Thymus (tissue), 11 donors: Measurements from ENCODE around the gene RBM19. TPM values are rescaled to one million over a fixed set of nuclear protein-coding genes. Genes with fewer than 3 reads are reported as not detected.

Source experiments
- DNase-seq, 9 donors: peaks; one replicate each; pipeline ENCODE4 v3.0.0-alpha.2; 2013; ENCODE audit warnings: low spot score in 9 of 9, low read depth in 6 of 9, missing footprints in 1 of 9
- H3K27ac ChIP-seq, 2 donors: one replicate each; pipeline ENCODE4 v1.5.1; 2013; ENCODE audit warnings: control low read depth in 1 of 2, low read depth in 1 of 2, low read length in 1 of 2, mild to moderate bottlenecking in 1 of 2, moderate library complexity in 1 of 2
- H3K27me3 ChIP-seq, 2 donors: one replicate each; pipeline ENCODE4 v1.5.1; 2013; ENCODE audit warnings: low read length in 1 of 2; ENCODE audit not compliant: control insufficient read depth in 2 of 2, insufficient read depth in 1 of 2
- H3K36me3 ChIP-seq, 2 donors: one replicate each; pipeline ENCODE4 v1.5.1; 2013; ENCODE audit warnings: low read length in 1 of 2, mild to moderate bottlenecking in 1 of 2, moderate library complexity in 1 of 2; ENCODE audit not compliant: control insufficient read depth in 2 of 2, insufficient read depth in 2 of 2
- H3K4me1 ChIP-seq, 2 donors: one replicate each; pipeline ENCODE4 v1.5.1; 2013; ENCODE audit warnings: low read length in 2 of 2; ENCODE audit not compliant: control insufficient read depth in 2 of 2, insufficient read depth in 2 of 2
- H3K4me3 ChIP-seq, 2 donors: one replicate each; pipeline ENCODE4 v1.5.1; 2013; ENCODE audit warnings: low read length in 2 of 2, control low read depth in 1 of 2, mild to moderate bottlenecking in 1 of 2
- H3K9me3 ChIP-seq, 2 donors: one replicate each; pipeline ENCODE4 v1.5.1; 2013; ENCODE audit warnings: low read length in 1 of 2, mild to moderate bottlenecking in 1 of 2; ENCODE audit not compliant: control insufficient read depth in 2 of 2, insufficient read depth in 1 of 2
- WGBS: extraction: QIAGEN DNeasy Blood & Tissue Kit; methylation state at CpG from one replicate; pipeline ENCODE4 v1.1.7; 2013; 5-methylcytosine and 5-hydroxymethylcytosine counted together
- polyA plus RNA-seq: library from polyadenylated mRNA; stranded (reverse); fragments of 200-250 nt; gene quantifications from one replicate; pipeline ENCODE4 v1.2.3, GENCODE V29; 2013
- total RNA-seq: library from RNA; stranded (reverse); fragments of 120-200 nt; gene quantifications from one replicate; pipeline ENCODE4 v1.2.4, GENCODE V29; 2013
- donor health status: healthy.

The RBM19 gene
- total and polyA plus RNA-seq, 2 donors = 16.0 to 24.2 TPM

DNA sequence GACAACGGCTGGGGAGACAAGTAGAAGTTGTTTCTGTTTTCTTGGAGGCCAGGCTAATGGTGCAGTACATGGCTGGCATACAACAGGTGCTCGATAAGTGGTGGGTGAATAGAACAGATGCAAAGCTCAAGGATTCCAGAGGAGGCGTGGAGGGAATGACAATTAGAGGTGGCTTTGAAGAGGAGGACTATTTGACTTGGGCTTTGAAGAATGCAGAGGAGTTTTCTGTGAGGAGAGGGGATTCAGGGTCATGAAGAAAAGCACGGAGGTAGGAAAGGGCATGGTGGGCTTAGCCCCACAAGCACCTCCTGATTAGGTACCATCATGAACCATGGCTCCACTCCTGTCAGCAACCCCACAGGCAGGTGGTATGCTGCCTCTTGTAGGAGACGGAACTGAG, 142.3 kb downstream of the RBM19 start:
- Histone ChIP-seq H3K27ac (no peak overlapping the region), H3K4me3 (no peak overlapping the region), H3K9me3 (no peaks in the 10 kb centered on the region), H3K27me3 (no peaks in the 10 kb centered on the region), H3K36me3 (peaks cover 0 to 4% of the 10 kb centered on the region in 2 donors), H3K4me1 (no peaks in the 10 kb centered on the region)
- no peak for DNase-seq
- 96% methylated on average over 5 of the region's 5 CpGs for WGBS

DNA sequence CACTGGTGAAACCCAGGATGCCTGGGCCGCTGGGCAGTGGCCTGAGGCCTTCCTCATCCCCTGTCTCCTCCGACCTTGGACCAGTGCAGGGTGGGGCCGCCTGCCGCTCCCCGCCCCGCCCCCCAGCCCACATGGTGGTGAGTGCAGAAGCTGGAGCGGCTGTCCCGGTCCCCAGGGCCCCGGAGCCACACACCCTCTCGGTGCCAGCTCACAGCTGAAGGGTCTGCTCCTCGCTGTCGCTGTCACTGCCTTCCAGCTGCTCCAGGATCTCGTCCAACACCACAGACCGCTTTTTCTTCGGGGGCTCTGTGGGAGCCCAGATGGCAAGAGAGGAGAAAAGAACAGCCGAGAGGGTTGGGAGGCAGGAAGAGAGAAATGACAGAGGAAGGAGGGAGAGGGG, 143.1 kb downstream of the RBM19 start:
- WGBS = 95% methylated on average over 16 of the region's 16 CpGs
- Histone ChIP-seq H3K4me1 (no peaks in the 10 kb centered on the region), H3K9me3 (no peaks in the 10 kb centered on the region), H3K36me3 (peaks cover 0 to 4% of the 10 kb centered on the region in 2 donors), H3K27me3 (no peaks in the 10 kb centered on the region), H3K4me3 (no peak overlapping the region), H3K27ac (no peak overlapping the region)
- no peak for DNase-seq

DNA sequence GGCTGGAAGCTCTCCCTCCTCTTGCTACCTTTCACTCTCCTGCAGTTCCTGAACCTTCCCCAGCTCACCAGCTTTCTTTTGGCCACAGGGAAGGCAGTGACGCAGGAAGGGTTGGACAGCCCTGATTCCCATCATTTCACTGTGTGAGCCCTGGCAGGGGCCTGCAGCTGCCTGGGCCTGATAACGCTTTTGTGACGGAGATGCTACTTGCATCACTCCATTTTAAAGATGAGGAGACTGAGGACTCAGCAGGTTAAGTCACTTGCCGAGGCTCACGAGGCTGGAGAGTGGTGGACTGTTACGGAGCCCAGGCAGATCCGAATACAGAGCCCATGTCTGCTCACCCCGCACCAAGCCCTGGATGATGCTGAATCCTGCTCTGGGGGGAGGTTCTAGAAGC, 145.3 kb downstream of the RBM19 start:
- Histone ChIP-seq H3K4me3 (no peak overlapping the region), H3K4me1 (no peaks in the 10 kb centered on the region), H3K27me3 (no peaks in the 10 kb centered on the region), H3K27ac (no peak overlapping the region), H3K36me3 (peaks cover 0 to 4% of the 10 kb centered on the region in 2 donors), H3K9me3 (no peaks in the 10 kb centered on the region)
- WGBS = 97% methylated on average over 8 of the region's 8 CpGs
- DNase-seq = no peak

DNA sequence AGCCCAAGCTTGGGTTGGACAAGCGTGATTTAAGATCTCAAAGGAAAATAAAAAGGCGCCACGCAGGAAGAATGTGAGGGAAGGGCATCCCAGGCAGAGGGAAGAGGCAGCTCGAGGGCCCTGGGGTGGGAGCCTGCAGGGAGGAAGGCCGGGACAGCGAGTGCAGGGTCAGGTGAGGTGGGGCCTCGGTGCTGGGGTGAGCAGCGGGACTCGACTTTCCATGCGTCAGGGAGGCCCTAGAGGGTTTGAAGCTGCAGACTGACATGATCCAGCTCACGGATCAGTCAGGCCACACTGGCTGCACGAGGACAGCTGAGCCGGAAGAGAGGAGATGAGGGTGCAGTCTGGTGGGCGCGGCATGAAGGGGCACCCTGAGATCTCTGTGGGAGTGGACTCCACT, 145.8 kb downstream of the RBM19 start:
- Histone ChIP-seq H3K9me3 (no peaks in the 10 kb centered on the region), H3K36me3 (peaks cover 0 to 4% of the 10 kb centered on the region in 2 donors), H3K27me3 (no peaks in the 10 kb centered on the region), H3K4me1 (no peaks in the 10 kb centered on the region), H3K4me3 (no peak overlapping the region), H3K27ac (no peak overlapping the region)
- WGBS = 97% methylated on average over 15 of the region's 15 CpGs
- DNase-seq = no peak

DNA sequence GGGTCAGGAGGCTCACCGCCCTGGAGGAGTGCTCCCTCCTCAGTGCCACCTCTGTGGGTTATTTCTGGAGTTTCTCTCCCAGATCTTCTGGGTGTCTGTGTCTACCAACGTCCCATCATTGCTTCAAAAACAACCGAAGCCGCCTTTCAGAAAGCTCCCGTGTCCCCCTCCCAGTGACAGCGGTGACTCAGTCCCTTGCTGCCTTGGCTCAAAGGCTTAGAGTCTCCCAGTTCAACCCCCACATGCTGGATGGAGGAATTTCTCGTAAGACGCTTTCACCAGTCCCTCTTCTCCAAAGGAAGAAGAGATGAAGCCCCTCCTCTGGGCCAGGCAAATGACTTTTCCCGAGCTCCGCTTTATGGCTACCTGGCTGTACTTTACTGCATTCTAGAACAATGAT, 146.6 kb downstream of the RBM19 start:
- no peaks in the 10 kb centered on the region for H3K9me3 ChIP-seq
- no peak for DNase-seq
- no peak overlapping the region for H3K4me3 ChIP-seq
- WGBS = 96% methylated on average over 10 of the region's 10 CpGs
- no peaks in the 10 kb centered on the region for H3K27me3 ChIP-seq
- no peaks in the 10 kb centered on the region for H3K4me1 ChIP-seq
- peaks cover 0 to 4% of the 10 kb centered on the region in 2 donors for H3K36me3 ChIP-seq
- H3K27ac ChIP-seq = no peak overlapping the region

DNA sequence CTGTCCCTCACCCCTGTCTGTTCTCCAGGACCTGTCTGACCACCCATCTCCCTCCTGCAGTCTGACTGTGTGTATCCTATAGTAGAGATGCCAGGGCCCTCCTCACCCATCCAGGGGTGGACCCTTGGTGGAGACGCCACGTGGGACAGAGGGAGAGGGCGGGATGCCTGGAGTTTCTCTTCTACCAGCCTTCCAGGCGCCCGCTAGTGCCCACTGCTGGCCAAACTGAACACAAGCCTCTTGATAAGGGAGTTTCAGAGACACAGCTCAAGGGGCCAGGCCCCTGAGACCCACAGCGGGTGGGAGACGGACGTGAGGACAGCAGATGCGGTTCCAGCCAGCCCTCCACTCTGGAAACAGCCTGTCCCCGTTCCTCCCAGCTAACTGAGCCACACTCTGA, 147.3 kb downstream of the RBM19 start:
- Histone ChIP-seq H3K27ac (no peak overlapping the region), H3K36me3 (peaks cover 0 to 4% of the 10 kb centered on the region in 2 donors), H3K4me3 (no peak overlapping the region), H3K4me1 (no peaks in the 10 kb centered on the region), H3K27me3 (no peaks in the 10 kb centered on the region), H3K9me3 (no peaks in the 10 kb centered on the region)
- no peak for DNase-seq
- WGBS = 96% methylated on average over 10 of the region's 10 CpGs

DNA sequence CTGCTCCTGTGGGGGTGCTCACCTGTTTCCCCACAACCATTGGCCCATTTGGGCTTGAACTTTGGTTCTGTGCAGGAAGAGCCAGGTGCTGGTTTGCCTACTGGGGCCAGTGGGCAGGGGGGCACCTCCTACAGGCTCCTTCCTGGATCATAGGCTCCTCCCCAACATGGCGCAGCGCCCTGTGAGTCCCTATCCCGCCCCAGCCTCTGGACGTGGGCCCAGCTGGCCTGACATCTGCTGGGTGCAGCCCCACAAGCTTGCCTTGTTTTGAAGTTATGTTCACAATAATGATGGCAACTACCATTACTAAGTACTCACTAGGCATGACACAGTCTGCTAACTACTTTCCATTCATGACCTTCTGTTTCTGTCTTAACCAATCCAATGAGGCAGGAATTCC, 147.8 kb downstream of the RBM19 start:
- H3K4me1 ChIP-seq = no peaks in the 10 kb centered on the region
- DNase-seq = no peak
- H3K4me3 ChIP-seq = no peak overlapping the region
- H3K9me3 ChIP-seq = no peaks in the 10 kb centered on the region
- 98% methylated on average over 4 of the region's 4 CpGs for WGBS
- H3K27me3 ChIP-seq = no peaks in the 10 kb centered on the region
- no peak overlapping the region for H3K27ac ChIP-seq
- peaks cover 0 to 4% of the 10 kb centered on the region in 2 donors for H3K36me3 ChIP-seq

DNA sequence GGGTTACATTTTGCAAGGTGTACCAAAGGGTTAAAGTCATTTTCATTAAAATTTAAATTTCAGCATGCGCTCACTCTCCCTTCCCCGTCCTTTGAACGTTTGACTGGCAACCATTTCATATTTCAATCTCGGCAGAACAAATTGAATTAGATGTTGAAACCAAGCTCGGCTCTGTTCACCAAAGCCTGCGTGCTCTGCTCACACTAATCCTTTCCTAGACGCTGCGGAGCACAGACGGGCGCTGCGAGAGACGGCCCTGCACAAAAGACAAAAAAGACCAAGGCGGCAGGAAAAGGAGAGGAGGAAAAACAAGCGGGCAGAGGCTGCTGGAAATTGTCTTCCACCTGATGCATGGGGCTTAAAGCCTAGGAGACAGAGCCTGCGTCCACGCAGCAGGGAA, 149.3 kb downstream of the RBM19 start:
- no peaks in the 10 kb centered on the region for H3K27me3 ChIP-seq
- 89% methylated on average over 16 of the region's 16 CpGs for WGBS

DNA sequence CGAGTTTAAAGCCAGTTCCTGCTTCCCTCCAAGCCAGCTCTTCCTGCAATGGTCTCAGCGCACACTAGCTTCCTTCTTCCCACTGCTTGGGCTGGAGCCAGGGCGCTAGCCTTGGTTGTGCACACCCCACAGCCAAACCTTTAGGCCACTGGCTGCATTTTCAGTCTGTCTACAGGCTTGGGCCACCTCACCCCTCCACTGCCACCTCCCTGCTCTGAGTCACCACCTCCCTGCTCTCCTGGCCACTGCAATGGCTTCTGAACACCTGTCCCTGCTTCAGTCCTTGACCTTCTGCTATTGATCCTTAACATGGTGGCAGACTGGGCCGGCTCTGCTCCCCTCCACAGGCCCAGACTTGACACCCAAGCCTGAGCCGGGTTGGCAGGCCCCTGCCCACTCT, 151.1 kb downstream of the RBM19 start:
- no peak for DNase-seq
- no peaks in the 10 kb centered on the region for H3K36me3 ChIP-seq

More for the DNA sequence above, 149.3 kb downstream of the RBM19 start:
- Histone ChIP-seq H3K36me3 (peaks cover 0 to 4% of the 10 kb centered on the region in 2 donors), H3K9me3 (no peaks in the 10 kb centered on the region), H3K4me3 (no peak overlapping the region), H3K4me1 (no peaks in the 10 kb centered on the region), H3K27ac (no peak overlapping the region)
- no peak for DNase-seq

DNA sequence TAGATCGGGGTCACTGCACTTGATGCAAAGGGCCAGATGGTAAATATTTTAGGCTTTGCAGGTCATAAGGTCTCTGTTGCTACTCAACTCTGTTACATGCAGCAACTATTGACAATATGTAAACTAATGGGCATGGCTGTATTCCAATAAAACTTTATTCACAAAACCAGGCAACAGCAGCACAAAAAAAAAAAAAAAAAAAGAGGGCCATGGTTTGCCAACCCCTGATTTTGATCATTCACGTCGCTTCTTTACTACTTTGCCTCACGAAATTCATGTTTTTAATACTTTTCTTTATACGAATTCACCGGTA, 152.9 kb downstream of the RBM19 start:
- DNase-seq = no peak
- no peak overlapping the region for H3K27ac ChIP-seq
- H3K9me3 ChIP-seq = peaks cover 0 to 2% of the 10 kb centered on the region in 2 donors
- 90% methylated on average over 6 of the region's 6 CpGs for WGBS
- H3K36me3 ChIP-seq = no peaks in the 10 kb centered on the region
- no peaks in the 10 kb centered on the region for H3K27me3 ChIP-seq
- H3K4me3 ChIP-seq = no peak overlapping the region
- H3K4me1 ChIP-seq = no peaks in the 10 kb centered on the region

More for the DNA sequence above, 151.1 kb downstream of the RBM19 start:
- H3K4me3 ChIP-seq = no peak overlapping the region
- WGBS = 86% methylated on average over 5 of the region's 5 CpGs
- H3K27ac ChIP-seq = no peak overlapping the region
- H3K27me3 ChIP-seq = no peaks in the 10 kb centered on the region
- no peaks in the 10 kb centered on the region for H3K4me1 ChIP-seq
- no peaks in the 10 kb centered on the region for H3K9me3 ChIP-seq
